OCI-M1 (cell line): Measurements from ENCODE around the gene KCTD17.
A peak's percentile ranks its signal among the peaks of the same experiment; 100 is the strongest.

Source experiments
- DNase-seq: peaks from one replicate; lab custom pipeline; 2025; lab: John Stamatoyannopoulos, UW

The KCTD17 gene, protein sequence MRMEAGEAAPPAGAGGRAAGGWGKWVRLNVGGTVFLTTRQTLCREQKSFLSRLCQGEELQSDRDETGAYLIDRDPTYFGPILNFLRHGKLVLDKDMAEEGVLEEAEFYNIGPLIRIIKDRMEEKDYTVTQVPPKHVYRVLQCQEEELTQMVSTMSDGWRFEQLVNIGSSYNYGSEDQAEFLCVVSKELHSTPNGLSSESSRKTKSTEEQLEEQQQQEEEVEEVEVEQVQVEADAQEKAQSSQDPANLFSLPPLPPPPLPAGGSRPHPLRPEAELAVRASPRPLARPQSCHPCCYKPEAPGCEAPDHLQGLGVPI

DNA sequence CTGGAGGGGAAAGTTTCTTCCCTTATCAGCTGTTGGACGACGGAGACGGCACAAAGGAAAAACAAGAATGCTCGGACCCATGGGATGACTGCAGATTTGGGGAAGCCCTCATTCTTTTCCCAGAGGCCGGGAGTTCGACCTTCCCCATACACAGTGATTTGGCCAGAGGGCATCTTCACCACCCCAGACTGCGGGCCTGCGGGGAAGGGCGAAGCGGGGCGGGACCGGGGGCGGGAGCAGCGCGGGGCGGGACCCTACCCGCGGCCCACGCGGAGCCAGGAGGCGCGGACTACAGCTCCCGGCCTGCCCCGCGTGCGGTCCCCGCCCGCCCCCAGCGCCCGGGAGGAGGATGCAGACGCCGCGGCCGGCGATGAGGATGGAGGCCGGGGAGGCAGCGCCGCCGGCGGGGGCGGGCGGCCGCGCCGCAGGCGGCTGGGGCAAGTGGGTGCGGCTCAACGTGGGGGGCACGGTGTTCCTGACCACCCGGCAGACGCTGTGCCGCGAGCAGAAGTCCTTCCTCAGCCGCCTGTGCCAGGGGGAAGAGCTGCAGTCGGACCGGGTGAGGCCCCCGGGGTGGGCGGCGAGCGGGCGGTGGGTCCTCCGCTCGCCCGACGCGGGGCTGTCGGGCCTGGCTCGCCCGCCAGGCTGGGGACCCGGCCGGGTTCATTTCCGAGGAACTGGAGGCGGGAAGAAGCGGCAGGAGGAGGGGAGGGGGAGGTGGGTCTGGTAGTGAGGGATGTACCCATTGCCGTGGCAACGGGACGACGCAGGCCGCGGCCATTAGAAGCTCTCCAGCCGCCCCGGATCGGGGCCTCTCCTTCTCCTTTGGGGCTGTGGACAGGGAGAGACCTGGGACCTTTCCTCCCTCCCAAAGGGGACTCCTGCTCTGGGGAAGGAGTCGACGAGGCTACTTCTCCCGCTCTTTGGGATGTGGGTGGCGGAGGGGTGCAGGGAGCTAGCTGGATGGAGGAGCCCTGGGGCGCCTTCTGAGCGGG, at the start of gene KCTD17:
Gene KCTD17 (plus strand): TSS at position 352 of the 995 bp plus-strand sequence. CDS start 19 bp downstream, at position 371.
- peak; percentile 62 for DNase-seq

DNA sequence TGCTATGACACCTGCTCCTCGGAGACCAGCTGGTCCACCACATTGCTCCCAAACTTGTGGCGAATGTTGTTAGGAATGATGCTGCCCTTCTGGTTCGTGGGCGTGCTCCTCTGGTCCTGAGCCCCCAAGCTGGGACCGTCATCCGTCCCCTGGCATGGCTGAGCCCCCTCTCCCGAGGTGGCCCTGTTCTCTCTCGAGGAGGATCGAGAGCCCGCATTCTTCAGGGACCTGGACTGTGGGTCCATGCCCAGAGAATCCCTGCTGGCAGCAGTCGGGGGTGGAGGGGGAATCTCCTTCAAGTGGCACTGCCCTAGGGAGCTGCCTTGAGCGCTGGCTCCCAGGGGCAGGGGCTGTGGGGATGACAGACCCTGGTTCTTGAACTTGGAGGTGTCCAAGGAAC, 49.7 kb upstream of the KCTD17 start:
- no peak for DNase-seq

DNA sequence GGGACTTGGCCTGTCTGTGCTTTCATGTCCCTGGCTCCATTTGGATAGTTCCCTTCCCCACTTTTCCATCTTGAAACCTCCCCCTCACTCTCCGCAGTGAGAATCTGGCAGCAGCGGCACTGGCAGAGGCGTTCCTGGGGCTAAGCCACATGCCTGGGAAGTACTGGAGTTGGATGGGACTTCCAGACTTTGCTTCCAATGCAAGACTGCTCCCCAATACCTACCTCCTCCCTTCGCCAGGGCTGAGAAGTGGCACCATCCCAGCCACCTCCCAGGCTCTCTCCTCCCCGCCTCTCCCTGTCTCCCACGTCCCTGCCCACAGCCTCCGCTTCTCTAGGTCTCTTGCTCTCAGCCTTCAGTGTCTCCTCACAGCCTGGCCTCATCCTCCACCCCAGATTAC, 48.9 kb upstream of the KCTD17 start:
- DNase-seq, result no peak

DNA sequence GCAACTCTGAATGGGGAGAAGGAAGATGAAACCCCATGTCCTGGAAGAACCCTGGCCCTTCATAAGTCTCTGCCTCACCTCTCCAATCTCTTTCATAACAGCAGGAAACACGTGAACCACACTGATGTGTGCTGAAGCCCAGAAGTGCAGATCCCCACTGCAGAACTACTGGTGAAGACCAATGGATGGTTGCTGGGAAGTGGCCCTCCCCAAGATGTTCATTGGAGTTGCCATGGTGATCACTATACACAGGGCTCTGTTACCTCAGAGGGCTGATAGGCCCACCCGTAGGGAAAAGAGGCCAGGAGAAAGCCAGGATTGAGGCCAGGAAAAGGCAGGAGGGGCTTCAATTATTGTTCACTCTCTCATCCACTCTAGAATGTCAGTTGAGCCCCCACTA, 43.9 kb upstream of the KCTD17 start:
- no peak for DNase-seq

DNA sequence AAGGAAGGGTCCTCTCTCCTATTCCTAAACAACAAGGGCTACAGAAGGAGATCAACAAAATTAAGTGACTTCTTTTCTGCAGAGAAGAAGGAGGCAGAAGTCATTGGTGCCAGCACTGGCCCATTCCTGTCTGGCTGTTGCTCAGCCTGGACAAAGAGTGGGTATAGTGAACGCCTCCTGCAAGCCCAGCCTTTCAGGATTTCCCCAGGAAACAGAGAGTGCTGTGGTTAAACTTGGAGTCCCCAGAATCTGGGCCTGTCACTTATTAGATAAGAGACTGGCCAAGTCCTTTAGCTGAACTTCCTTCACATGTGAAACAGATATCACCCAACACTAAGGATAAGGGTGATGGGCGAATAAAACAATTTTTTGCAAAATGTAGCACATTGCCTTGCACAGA, 43.2 kb upstream of the KCTD17 start:
- DNase-seq, result peak; percentile 83

DNA sequence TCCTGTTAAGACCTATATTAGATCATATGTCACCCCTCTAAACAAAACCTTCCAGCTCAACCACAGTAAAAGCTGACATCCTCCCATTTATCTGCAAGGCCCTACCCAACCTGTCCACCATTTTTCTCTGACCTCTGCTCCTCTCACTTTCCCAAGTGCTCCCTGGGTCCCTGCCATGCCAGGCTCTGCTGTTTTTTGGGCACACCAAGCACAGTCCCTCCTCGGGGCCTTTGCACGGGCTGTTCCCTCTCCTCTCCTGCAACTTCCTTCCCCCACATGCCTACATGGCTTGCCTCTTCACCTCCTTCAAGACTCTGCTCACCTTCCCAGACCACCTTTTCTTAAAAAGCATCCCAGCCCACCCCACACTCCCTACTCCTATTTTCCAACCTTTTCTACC, 42.1 kb upstream of the KCTD17 start:
- DNase-seq, result no peak

DNA sequence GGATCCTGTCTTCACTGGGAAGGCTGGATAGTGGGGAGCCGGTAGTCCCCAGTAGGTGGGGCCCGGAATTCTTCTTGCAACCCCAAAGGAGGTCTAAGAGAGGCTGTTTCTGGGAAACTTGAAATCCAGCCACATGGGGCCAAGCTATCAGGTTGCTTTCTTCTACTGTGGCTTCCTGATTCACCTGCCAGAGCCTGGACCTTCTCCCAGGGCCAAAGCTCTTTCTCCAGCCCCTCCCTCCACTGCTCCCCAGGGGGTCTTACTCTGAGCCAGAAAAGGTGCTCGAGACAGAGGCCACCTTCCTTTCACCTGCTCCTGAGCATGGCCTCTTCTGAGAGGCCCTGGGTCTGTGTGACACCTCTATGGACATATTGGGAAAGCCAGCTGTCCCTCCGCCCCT, 41.4 kb upstream of the KCTD17 start:
- no peak for DNase-seq

DNA sequence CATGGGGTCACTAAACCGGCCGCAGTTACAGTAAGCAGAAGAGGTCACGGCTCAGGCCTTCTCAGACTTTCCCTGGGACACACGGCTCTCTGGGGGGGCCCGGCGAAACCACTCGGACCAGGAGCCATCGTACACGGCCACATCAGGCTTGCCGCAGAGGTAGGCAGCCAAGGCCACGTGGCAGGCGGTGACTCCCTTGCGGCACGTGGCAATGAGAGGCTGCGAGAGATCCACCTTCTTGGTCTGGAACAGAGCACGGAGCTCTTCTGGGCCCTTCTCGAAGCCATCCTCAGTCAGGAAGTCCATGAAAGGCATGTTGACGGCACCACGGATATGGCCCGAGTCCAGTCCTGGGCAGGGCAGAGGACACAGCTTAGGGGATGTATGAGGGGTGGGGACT, 40.6 kb upstream of the KCTD17 start:
- DNase-seq, result no peak

DNA sequence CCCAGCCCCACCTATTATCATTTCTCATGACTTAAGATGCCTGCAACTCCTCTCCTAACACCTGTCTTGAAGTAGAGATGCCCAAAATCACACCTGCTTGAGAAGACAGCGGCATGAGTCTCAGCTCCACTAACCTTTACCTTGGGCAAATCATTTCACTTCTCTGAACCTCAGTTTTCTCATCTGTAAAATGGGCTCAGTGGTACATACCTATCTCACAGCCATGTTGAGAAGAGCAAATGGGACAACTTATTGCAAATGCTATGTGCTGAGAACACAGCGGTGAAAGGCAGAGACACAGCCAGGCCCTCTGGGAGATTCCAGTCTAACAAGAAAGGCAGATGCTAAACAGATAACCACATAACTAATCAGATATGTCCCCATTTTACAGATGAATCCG, 40.1 kb upstream of the KCTD17 start:
- no peak for DNase-seq

DNA sequence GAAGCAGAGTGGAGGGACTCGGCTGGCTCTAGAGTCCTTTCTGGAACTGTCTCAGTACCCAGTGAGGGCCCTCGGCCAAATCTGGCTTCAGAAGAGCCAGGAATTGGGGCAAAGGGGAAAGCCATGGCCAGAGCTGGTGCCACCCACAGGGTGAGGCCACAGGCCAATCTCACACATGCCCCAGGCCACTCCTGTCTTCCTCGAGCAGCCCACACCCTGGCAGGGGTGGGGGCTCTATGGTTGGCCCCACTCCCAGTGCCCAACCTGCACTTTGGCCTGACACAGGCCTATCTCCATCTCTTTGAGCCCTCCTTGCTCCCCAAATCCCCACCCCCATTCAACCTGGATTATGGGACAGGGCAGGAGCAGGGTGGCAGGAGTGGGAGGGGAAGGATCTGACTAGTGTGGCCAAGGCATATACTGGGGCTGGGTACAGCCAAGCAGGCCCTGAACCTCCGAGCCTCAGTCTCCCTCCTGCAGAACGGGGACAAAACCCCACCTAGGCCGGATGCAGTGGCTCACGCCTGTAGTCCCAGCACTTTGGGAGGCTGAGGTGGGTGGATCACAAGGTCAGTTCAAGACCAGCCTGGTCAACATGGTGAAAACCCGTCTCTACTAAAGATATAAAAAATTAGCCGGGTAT, 39.2 kb upstream of the KCTD17 start:
- no peak for DNase-seq

DNA sequence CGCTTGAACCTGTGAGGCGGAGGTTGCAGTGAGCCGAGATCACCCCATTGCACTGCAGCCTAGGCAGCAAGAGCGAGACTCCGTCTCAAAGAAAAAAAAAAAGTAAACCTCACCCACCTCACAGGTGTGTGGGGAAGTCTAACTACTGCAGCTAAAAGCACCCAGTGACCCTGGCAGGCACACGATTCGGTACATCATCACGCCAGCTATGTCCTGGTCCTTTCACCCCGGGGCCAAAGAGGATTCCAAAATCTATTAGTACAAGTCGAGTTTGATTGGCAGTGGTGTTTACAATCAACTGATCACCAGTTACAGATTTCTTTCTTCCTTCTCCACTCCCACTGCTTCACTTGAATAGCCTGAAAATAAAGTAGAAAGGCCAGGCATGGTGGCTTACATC, 38.6 kb upstream of the KCTD17 start:
- no peak for DNase-seq

DNA sequence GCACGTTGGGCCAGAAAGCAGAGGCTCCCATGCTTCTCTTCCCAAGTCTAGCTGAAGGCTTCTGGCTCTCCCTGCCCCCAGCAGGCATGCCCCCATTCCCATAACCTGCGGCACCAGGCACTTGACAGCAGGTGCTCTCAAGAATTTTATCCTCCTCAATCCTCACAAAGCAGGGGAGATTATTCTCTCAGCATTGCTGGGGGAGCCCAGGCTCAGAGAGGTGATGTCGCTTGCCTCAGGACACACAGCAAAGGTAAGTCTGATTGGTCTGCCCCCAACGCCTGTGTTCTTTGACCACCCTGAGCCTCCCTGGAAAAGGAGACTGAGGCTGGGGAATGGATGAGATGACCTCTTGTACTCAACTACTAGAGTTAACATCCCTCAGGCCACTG, 37.1 kb upstream of the KCTD17 start:
- no peak for DNase-seq

DNA sequence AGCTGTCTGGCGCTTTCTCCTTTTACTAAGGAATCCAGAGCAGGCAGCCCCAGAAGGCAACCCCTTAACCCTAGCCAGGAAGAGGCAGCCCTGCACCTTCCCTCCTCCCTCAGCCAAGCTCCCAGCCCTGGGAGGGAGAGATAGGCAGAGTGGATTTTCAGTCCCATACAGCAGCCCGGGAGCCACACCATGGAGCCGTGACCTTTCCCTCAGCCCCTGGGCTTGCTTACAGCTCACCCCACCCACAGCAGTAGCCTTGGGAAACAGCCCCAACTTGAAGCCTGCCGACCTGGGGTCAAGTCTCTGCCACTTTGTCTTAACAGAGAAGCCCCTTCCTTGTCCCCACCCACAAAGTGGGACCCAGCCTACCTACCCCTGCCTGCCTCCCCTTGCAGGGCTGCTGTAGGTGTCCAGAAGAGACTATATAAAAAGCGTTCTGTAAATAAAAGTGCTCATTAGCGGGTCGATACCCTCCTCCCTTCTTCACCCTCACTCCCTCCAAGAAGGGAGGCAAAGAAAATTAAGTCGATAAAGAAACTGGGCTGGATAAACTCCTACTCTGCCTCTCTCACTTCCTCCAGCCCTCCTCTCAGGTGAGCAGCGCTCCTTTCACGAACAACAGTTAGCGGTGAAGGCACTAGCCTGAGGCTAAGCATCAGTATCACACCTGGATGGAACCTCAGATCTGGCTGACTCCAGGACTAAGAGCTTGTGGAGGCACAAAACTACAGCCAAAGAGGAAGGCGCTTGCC, 36.5 kb upstream of the KCTD17 start:
- no peak for DNase-seq

DNA sequence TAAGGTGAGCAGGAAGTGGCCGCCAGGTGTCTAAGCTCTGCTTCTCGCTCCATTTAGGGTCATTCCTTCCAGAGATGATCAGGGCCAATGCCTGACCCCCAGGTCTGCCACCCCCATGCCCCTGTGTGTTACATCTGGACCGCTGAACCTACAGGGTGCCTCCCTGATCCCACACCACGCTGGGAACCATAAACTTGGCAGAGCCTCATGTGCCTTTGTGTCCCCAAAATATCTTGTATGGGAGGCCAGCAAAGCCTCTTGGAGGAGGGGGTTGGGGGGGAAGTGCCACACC, 36.0 kb upstream of the KCTD17 start:
- DNase-seq, result no peak

DNA sequence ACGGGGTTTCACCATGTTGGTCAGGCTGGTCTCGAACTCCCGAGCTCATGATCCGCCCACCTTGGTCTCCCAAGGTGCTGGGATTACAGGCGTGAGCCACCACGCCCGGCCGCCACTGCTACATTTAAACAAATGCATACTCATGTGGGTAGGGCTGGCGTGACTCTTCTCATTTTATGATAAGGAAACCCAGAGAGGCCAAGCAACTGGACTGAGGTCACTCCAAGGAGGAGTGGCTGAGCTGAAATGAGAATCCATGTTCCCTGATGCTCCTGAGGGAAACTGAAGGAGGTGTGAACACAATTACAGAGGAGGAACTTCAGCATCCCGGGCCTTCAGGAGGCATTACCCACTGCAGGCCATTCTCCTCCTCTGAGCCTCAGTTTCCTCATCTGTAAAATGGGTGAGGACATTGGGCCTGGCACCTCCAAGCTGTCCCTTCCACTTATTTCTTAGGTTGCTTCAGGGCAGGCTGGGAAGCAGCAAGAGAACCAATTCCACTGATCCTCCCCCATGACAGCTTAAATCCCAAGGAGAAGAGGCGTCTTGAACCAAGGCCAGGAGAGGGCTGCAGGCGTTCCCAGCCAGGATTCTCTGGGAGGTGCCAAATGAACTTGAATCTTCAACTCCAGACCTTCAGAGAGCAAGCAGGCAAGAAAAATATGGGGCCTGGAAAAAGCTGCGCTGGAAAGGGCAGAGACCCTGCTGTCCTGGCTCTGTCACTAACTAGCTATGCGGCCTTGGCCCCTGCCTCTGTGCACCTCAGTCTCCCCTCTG, 35.2 kb upstream of the KCTD17 start:
- no peak for DNase-seq

DNA sequence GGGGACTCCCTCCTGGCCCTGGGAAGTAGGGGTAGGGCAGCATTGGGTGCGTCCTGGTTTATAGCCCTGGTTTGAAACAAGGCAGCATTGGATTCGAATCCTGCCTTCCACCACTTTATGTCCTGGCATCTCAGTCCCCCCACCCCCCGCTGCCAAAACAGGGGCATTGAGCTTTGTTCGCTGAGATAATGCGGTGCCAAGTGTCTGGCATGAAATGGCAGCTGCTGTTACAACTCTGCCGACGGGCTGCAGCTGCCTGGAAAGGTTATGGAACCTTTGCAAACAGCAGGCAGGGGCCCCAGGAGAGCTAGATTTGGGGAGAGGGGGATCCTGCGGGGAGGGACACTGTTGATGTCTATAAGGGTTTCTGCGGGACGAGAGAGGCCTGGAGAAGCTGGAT, 34.2 kb upstream of the KCTD17 start:
- DNase-seq, result no peak

DNA sequence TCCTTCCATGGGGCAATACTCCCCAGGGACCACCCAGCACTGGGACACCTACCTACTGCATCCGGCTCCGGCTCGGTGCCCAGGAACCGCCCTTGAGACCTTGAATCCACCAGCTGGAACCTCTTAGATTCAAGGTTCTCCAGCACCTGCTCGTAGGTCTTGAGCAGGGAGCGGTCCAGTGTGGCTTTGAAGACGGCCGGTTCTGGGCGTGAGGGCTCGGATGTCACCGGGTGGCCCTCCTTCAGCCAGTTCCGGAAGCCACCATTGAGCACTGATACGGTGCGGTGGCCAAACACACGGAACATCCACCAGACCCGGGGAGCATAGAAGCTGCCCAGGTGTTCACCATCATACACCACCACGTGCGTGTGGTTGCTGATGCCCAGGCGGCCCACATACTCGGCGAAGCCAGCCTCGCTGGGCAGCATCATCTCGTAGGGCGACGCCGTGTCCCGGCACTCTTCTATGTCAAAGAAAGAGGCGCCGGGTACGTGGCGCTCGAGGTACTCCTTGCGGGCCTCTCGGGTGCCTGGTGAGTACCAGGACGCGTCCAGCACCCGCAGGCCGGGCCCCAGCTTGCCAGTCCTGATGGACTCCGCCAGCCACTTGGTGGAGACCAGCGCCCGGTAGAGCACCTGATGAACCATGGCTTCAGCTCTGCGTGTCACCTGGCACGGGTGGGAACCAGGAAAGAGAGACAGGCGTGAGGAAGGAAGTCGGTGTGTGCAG, 33.3 kb upstream of the KCTD17 start:
- no peak for DNase-seq

DNA sequence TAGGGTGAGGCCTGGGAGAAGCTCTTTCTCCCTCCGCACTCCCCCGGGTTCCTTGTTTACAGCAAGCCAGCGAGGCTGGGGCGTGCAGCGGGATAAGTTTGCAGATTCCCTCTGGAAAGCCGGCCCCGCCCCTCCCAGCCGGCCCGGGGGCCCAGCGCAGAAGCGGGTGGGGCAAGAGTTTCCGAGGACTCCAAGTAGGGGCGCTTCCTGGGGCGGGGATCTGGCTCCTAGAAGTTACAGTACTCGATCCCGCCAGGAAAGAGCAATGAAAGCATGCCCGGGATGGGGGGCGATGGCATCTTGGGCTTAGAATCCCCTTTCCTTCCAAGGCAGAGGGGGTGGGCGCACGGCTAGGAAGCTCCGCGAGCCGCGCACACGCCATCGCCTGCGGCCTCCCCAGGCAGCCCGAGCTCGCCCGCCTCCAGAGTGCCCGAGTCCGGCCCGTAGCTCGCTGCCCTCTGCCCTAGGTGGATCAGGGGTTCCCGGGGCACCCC, 32.7 kb upstream of the KCTD17 start:
- DNase-seq, result peak; percentile 39

DNA sequence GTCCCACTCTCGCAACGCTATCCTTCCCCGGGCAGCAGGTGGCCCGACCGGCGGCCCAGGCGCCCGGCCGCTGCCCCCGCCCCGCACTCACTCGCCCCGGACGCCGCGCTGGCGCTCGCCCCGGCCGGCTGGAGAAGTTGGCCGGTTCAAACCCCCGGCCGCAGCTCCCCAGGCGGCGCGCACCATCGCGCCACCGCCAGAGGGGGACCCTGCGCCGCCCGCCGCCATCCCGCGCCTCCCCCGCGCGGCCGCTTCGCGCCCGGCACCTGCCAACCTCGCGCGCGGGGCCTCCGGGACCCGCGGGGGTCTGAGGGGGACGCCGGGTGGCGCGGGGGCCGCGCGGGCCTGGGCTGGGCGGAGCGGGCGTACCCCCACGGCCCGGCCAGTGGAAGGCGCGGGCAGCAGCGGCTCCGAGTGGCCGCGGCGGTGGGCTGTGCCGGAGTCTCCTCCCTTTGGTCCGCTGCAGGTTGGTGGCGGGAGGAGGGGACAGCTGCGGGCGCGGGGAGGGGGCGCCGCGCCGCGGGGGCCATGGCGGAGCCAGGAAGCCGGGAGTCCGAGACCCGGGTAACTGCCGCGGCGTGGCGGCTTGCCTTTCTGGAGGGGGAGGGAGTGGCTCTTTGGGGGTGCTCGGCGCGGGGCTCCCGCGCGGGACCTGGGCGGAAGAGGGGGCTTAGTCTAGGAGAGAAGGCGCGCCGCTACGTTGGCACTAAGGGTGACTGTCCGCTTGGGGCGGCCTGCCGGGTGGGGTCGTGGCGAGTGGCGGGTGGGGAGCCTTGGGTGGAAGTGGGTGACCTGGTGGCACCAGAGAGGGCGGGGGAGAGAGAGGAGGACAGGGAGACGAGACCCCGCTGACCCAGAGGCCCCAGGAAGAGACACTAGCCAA, 32.0 kb upstream of the KCTD17 start, which contains the start of the genes MPST and TST:
Gene MPST (plus strand): TSS at position 434 of the 883 bp plus-strand sequence. CDS start 95 bp downstream, at position 529.
Gene TST (minus strand): TSS at position 139 of the 883 bp plus-strand sequence. CDS start 715 bp downstream, outside the sequence.
- peak; percentile 79 for DNase-seq
